ENCODE results near the gene VPS37C. TPM values are rescaled to one million over a fixed set of nuclear protein-coding genes. Genes with fewer than 3 reads are reported as not detected.

The VPS37C gene
- total RNA-seq, 2 donors from 2014 or later = 21.6 to 31.2 TPM

DNA sequence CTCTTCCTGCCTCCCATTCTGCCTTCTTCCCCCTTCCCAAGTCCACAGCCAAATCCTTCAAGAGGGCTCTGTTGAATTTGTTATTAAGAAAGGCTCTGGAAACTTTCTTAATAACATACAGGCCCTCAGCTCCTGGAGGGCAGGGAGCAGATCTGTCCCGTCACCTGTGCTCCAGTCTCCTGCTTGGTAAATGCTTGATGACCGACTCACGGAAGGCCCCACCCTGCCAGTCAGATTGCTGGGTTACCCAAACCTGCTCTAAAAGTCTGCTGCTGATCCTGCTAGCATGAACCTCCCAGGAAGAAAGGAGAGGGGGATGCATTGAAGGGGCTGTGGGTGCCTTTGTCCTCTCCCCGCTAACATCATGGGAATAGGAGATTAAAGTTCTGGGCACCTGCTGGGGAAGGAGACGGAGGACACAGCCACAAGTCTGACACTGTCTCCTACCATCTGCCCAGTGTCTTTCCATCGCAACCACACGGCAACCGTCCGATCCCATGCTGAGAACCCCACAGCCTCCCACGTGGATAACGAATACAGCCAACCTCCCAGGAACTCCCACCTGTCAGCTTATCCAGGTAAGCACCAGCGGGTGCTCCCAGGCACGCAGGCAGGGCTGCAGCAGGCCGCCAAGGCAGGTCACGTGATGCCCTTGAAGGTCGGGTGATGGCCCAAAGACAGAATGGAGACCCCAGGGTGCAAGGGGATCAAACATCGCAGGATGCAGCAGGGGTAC lies 36.5 kb downstream of the VPS37C start:
- intact Hi-C loops (cut with DNase I) = loop anchor here (5.0 to 10.0 kb wide), 4 partner anchors 63 to 300 kb away; partner anchors contain the start of gene TMEM132A (in 1 of the 2)
- no peak for DNase-seq (ENCODE audit: low spot score)

DNA sequence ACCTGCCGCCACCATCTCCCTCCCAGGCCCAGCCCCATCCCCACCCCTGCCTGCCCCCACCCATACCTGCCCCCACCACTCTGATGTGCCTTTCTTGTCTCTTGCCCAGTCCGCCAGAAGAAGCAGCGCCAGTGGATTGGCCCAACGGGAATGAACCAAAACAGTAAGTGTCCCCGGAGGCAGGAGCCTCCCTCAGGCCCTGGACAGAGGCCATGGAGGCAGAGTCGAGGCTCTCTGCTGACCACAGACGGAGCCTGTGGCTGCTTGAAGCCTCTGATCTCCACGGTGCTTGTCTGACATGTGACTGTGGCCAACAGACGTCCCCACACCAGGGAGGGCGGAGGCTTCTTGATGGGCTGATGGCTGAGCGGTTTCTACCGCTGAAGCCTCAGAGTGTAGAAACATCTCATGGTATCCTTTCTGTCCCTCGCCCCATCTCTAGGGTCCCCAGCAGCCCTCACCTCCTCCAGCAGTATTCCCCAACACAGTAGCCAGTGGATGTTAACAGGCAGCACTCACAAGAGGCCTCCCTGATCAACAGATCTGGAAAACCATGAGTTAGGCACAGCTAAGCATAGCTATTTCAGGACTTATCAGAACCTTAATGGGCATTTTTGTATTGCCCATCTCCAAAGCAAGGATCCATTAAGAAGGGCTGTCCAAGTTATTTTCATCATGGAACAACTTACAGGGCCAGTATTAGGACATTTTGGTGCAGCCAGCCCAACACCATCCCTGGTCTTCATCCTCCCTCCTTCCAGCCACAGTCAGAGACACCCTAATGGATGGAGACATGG lies 37.3 kb downstream of the VPS37C start:
- no peak for DNase-seq (ENCODE audit: low spot score)
- intact Hi-C loops (cut with DNase I) = loop anchor here in 1 of 2 donors (10.0 kb wide), 2 partner anchors 199 to 299 kb away; partner anchors contain the start of gene TMEM132A

DNA sequence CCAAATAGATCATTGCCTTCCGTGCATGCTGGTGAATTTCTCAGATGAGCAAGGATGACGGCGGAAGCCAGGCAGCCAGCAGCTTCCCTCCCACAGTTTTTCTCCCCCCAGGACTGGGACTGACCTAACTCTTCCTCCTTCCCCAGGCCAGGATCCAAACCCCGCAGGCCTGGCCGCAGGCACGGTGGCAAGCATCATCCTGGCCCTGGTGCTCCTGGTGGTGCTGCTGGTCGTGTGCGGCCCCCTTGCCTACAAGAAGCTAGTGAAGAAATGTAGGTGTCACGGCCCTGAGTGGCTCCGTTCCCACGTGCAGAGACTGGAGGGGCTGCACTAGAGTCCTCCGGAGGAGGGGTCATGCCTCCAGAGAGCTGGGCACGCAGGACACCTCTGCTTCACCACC lies 38.5 kb downstream of the VPS37C start:
- intact Hi-C loops (cut with DNase I) = loop anchor here in 1 of 2 donors (10.0 kb wide), 2 partner anchors 198 to 298 kb away; partner anchors contain the start of gene TMEM132A
- DNase-seq (ENCODE audit: low spot score) = no peak

GRCh38 chr11:61121917-61122316 lies 39.3 kb downstream of the VPS37C start:
- intact Hi-C loops (cut with DNase I) = loop anchor here in 1 of 2 donors (10.0 kb wide), 2 partner anchors 197 to 297 kb away; partner anchors contain the start of gene TMEM132A

GRCh38 chr11:61121192-61121831 lies 39.9 kb downstream of the VPS37C start:
- intact Hi-C loops (cut with DNase I) = loop anchor here in 1 of 2 donors (10.0 kb wide), 2 partner anchors 197 to 297 kb away; partner anchors contain the start of gene TMEM132A
- DNase-seq (ENCODE audit: low spot score) = peak; percentile 74

More at GRCh38 chr11:61121917-61122316, 39.3 kb downstream of the VPS37C start:
- DNase-seq (ENCODE audit: low spot score) = no peak

DNA sequence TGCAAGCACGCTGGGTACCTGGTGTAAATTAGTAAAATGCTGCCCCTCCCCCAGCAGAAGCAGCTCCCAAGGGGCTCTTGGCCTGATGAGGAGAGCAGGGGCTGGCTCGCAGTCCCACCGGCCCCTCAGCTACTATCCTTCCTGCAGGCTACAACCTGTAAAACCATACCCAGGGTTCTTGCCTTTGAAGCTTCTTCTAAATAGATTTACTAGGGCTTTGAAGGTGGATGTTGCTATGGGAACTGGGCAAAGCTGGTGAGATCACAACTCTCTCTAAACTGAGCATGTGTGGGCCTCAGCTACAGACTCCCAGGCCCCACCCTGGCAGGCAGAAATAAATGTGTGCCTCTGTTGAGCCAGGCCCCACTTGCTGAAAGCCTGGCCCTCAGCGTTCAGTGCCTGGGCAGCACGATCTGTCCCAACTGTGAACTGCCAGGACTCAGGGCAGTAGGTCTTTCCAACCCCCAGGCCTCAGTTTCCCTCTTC lies 40.5 kb downstream of the VPS37C start:
- intact Hi-C loops (cut with DNase I) = loop anchor here in 1 of 2 donors (10.0 kb wide), 2 partner anchors 196 to 296 kb away; partner anchors contain the start of gene TMEM132A
- DNase-seq (ENCODE audit: low spot score) = no peak

GRCh38 chr11:61120099-61120705 lies 41.0 kb downstream of the VPS37C start:
- intact Hi-C loops (cut with DNase I) = loop anchor here in 1 of 2 donors (10.0 kb wide), 2 partner anchors 195 to 295 kb away; partner anchors contain the start of gene TMEM132A

DNA sequence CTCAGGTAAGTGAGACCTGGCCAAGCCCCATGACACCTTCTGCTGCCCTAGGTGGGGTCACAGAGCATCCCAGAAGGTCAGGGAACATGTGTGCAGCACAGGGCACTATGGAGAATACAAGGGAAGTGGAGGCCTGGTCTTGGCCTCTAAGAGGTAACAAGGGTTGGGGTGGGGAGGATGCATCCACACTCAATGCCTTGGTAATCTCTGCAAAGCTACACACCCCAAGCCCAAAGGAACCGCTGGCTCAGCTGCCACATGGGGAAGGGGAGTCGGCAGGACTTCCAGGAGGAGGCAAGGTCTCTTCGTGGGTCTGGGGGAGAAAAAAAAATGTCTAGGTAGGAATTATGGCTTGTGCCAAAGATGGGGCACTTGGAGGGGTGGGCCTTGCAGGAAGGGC lies 41.7 kb downstream of the VPS37C start:
- DNase-seq (ENCODE audit: low spot score) = no peak

More at GRCh38 chr11:61120099-61120705, 41.0 kb downstream of the VPS37C start:
- no peak for DNase-seq (ENCODE audit: low spot score)

DNA sequence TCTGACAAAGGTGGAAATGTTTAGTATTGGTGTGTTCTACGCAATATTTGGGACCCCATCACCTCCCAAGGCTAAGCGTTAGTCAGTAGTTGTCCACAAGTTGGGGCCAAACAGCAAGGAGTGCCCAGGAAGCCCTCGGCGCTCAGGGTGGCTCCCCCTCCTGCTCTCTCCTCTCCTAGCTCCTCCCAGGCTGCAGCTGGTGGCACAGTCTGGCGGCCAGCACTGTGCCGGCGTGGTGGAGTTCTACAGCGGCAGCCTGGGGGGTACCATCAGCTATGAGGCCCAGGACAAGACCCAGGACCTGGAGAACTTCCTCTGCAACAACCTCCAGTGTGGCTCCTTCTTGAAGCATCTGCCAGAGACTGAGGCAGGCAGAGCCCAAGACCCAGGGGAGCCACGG lies 42.2 kb downstream of the VPS37C start:
- no peak for DNase-seq (ENCODE audit: low spot score)
- intact Hi-C loops (cut with DNase I) = loop anchor here in 1 of 2 donors (10.0 kb wide), 1 partner anchor 134 kb away; no protein-coding TSS in a partner anchor

More for the DNA sequence above, 41.7 kb downstream of the VPS37C start:
- intact Hi-C loops (cut with DNase I) = loop anchor here in 1 of 2 donors (10.0 kb wide), 1 partner anchor 135 kb away; no protein-coding TSS in a partner anchor

GRCh38 chr11:61118406-61118805 lies 42.8 kb downstream of the VPS37C start:
- no peak for DNase-seq (ENCODE audit: low spot score)
- intact Hi-C loops (cut with DNase I) = loop anchor here in 1 of 2 donors (10.0 kb wide), 1 partner anchor 134 kb away; no protein-coding TSS in a partner anchor

DNA sequence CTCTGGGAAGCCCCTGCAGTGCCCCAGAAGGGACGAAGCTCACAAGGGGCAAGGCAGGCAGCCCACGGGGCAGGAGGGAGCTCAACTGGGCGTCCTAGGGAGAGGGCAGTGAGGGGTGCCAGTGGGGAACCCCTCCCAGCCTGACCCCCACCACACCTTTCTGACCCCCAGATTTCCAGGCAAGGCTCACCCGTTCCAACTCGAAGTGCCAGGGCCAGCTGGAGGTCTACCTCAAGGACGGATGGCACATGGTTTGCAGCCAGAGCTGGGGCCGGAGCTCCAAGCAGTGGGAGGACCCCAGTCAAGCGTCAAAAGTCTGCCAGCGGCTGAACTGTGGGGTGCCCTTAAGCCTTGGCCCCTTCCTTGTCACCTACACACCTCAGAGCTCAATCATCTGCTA lies 43.2 kb downstream of the VPS37C start:
- intact Hi-C loops (cut with DNase I) = loop anchor here in 1 of 2 donors (10.0 kb wide), 1 partner anchor 133 kb away; no protein-coding TSS in a partner anchor

GRCh38 chr11:61117168-61117520 lies 44.1 kb downstream of the VPS37C start:
- intact Hi-C loops (cut with DNase I) = loop anchor here in 1 of 2 donors (10.0 kb wide), 1 partner anchor 132 kb away; no protein-coding TSS in a partner anchor
- no peak for DNase-seq (ENCODE audit: low spot score)

More for the DNA sequence above, 43.2 kb downstream of the VPS37C start:
- DNase-seq (ENCODE audit: low spot score) = no peak

DNA sequence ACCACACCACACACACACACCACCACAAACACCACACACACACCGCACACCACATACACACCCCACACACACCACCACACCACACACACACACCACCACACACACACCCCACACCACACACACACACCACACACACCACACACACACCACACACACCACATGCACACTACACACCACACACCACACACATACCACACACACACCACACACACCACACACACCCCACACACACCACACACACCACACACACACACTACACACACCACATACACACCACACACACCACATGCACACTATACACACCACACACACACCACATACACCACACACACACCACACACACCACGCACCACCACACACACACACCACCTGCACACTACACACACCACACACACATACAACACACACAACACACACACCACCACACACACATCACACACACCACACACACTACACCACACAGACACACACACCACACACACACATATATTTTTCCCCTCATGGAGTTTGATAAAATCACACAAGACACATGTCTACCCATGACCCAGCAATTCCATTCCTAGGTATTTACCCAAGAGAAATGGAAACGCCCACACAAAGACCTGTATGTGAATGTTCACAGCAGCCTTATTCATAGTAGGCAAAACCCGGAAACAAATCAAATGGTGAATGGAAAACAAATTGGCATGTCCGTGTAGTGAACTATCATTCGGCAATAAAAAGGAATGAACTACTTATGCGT lies 44.6 kb downstream of the VPS37C start:
- DNase-seq (ENCODE audit: low spot score) = no peak
- intact Hi-C loops (cut with DNase I) = loop anchor here in 1 of 2 donors (10.0 kb wide), 1 partner anchor 132 kb away; no protein-coding TSS in a partner anchor

- intact Hi-C loops (cut with DNase I) = loop anchor here in 1 of 2 donors (10.0 kb wide), 1 partner anchor 131 kb away; no protein-coding TSS in a partner anchor
- DNase-seq (ENCODE audit: low spot score) = peak; percentile 72
Observed at GRCh38 chr11:61115498-61116224, 45.6 kb downstream of the VPS37C start.

- no peak for DNase-seq (ENCODE audit: low spot score)
- intact Hi-C loops (cut with DNase I) = loop anchor here in 1 of 2 donors (10.0 kb wide), 1 partner anchor 130 kb away; no protein-coding TSS in a partner anchor
Observed at GRCh38 chr11:61114913-61115312, 46.3 kb downstream of the VPS37C start.

DNA sequence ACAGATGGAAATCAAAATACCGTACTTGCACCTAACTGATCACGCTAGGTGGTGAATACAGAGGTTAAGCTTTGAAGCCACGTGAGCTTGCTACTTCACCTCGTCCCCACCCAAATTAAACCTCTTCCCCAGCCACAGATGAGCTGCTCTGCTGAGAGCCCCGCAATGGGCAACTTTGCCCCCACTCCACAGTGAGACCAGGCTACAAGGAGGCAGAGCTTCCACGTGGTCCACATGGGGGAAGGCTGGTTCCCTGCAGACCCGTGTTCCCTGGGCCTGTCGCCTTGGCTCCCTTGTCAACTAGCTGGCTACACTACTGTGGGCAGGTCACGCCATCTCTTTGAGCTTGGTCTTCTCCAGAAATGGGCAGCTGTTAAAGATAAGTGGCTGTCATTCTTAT lies 48.0 kb downstream of the VPS37C start:
- peak; percentile 23 for DNase-seq (ENCODE audit: low spot score)
- intact Hi-C loops (cut with DNase I) = loop anchor here in 1 of 2 donors (10.0 kb wide), 1 partner anchor 128 kb away; no protein-coding TSS in a partner anchor

All from posterior vena cava (tissue), 2 donors.